Muscle layer of colon (tissue), 2 donors: Measurements from ENCODE around the gene PAQR4.

Experiments
- H3K27ac ChIP-seq: one replicate; pipeline ENCODE4 v1.7.0; 2013; ENCODE audit warnings: low read depth, mild to moderate bottlenecking, low read length, moderate library complexity
- H3K27me3 ChIP-seq, 2 donors: one replicate each; pipeline ENCODE4 v1.7.0; 2013; ENCODE audit warnings: low read length in 2 of 2, mild to moderate bottlenecking in 2 of 2; ENCODE audit not compliant: insufficient read depth in 2 of 2, control insufficient read depth in 1 of 2
- H3K36me3 ChIP-seq: one replicate; pipeline ENCODE4 v1.7.0; 2013; ENCODE audit warnings: mild to moderate bottlenecking, low read length; ENCODE audit not compliant: insufficient read depth
- H3K4me1 ChIP-seq: one replicate; pipeline ENCODE4 v1.7.0; 2013; ENCODE audit warnings: mild to moderate bottlenecking, low read length; ENCODE audit not compliant: insufficient read depth
- H3K4me3 ChIP-seq, 2 donors: one replicate each; pipeline ENCODE4 v1.7.0; 2013; ENCODE audit warnings: low read length in 2 of 2, low read depth in 1 of 2, mild to moderate bottlenecking in 1 of 2, moderate library complexity in 1 of 2
- H3K9ac ChIP-seq: one replicate; pipeline ENCODE4 v1.7.0; 2013; ENCODE audit warnings: low read length
- H3K9me3 ChIP-seq: one replicate; pipeline ENCODE4 v1.7.0; 2013; ENCODE audit warnings: mild to moderate bottlenecking, low read length
- donor health status: abdominal sarcoma.
- donor health status: Adenocarcinoma of cecum.

Gene PAQR4

DNA sequence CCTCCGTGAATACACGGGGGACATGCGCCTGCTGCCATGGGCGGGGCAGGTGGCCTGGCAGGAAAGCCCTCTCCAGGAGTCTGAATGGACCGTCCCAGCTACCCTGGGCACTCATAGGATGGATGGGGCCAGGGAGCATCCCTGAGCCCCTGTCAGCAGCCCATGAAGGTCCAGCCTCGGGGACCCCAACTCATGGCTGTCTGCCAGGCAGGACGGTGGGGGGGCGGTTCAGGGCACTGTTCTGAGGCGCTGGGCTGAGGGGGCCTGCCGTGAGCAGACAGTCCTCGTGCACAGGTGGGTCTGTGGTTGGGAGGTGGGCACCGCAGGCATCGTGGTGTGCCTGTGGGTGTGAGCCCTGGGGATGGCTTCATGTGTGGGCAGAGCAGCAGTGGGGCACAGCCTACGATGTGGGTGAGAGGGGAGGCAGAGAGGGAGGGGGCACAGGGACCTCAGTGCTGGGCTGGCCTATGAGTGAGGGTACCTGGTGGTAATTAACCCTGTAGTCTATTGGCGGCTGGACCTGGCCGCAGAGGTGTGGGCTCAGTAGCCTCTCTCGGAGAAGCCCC is 17.6 kb downstream of the PAQR4 start:
- no peaks in the 10 kb centered on the region for H3K4me1 ChIP-seq
- H3K27ac ChIP-seq: no peak overlapping the region
- H3K9ac ChIP-seq: no peak overlapping the region
- H3K4me3 ChIP-seq: no peak overlapping the region
- H3K36me3 ChIP-seq: no peaks in the 10 kb centered on the region
- H3K9me3 ChIP-seq: no peaks in the 10 kb centered on the region
- H3K27me3 ChIP-seq: peaks cover 0 to 15% of the 10 kb centered on the region in 2 donors

DNA sequence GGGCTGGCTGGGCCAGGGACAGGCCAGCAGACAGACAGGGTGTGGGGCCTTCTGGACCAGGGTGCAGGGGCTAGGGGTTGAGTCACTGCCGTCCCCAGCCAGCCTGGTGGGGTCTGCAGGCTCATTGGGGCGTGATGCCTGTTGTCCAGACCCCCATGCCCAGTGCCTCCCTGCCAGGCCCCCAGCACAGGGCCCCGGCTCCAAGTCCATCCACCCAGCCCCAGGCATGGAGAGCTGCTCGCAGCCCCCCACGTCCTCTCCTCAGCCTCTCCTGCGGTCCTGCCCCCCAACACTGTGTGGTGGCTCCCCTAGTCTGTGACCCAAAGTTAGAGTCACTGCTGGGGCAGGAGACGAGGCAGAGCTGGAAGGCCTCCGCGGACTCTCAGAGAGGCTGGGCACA is 18.1 kb downstream of the PAQR4 start:
- Histone ChIP-seq H3K9ac (no peak overlapping the region), H3K36me3 (no peaks in the 10 kb centered on the region), H3K4me1 (no peaks in the 10 kb centered on the region), H3K27me3 (peaks cover 0 to 15% of the 10 kb centered on the region in 2 donors), H3K27ac (no peak overlapping the region), H3K4me3 (no peak overlapping the region), H3K9me3 (no peaks in the 10 kb centered on the region)

DNA sequence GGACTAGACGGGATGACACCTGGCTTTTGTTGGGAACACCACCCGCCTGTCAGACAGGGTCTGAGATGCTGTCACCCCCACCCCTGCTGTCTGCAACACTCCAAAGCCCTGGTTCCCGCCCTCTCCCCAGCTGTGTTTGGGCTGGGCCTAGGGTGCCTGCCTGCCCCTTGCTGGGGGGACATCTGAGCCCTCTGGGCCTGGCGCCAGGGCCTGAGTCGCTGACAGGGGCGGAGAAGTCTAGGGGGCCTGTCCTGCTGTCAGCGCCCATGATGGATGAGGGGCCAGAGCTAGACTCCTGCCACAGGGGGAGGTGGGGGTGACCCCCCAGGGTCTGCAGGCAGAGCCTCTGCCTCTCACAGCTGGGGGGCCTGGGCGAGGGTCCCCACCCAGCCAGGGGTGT is 18.7 kb downstream of the PAQR4 start:
- Histone ChIP-seq H3K4me1 (no peaks in the 10 kb centered on the region), H3K36me3 (no peaks in the 10 kb centered on the region)

DNA sequence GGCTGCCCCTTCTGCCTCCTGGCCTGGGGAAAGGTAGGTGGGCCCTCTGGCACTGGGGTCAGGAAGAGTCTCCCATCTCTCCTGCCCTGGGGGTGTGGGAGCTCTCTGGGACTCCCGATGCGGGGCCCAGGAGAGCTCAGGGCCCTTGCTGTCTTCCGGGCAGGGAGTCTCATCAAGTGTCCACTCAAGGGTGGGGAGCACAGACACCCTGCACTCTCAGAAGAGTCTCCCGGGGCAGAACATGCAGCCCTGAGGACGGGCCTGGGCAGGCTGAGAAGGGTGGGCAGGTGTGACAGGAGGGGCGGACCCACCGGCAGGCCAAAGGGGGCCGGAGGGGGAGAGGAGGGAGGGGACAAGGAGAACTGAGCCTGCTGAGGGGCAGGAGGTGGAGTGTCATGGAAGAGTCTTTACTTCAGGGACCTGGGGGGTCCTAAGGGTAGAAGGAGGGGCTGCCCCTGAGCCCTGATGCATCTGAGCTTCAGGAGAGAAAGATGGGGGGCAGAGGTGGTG is 19.5 kb downstream of the PAQR4 start:
- H3K36me3 ChIP-seq: no peaks in the 10 kb centered on the region
- H3K27ac ChIP-seq: no peak overlapping the region
- no peak overlapping the region for H3K9ac ChIP-seq
- no peaks in the 10 kb centered on the region for H3K4me1 ChIP-seq
- no peaks in the 10 kb centered on the region for H3K9me3 ChIP-seq
- peaks cover 0 to 15% of the 10 kb centered on the region in 2 donors for H3K27me3 ChIP-seq
- no peak overlapping the region for H3K4me3 ChIP-seq

More for the DNA sequence above, 18.7 kb downstream of the PAQR4 start:
- Histone ChIP-seq H3K4me3 (no peak overlapping the region), H3K27me3 (peaks cover 0 to 15% of the 10 kb centered on the region in 2 donors), H3K27ac (no peak overlapping the region), H3K9ac (no peak overlapping the region), H3K9me3 (no peaks in the 10 kb centered on the region)

DNA sequence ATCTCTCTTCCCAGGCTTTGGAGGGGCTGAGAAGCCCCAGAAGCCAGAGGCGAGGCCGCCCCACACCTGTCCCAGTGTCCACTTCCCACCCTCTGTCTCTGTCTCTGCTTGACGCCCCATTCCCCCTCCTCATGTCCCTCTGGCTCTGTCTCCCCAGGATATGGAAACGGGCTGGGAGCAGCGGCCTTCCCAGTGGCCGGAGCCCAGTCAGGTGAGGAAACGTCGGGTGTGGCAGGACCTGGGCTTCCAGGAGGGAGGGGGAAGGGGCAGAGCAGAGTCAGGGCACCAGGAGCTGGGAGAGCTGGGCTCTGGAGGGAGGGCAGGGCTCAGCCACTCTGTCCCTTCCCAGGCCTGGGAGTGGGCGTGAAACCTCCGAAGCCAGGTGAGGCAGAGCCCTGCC is 21.7 kb downstream of the PAQR4 start:
- no peak overlapping the region for H3K27ac ChIP-seq
- H3K9me3 ChIP-seq: no peaks in the 10 kb centered on the region
- H3K27me3 ChIP-seq: peaks cover 0 to 15% of the 10 kb centered on the region in 2 donors
- H3K4me1 ChIP-seq: no peaks in the 10 kb centered on the region
- no peaks in the 10 kb centered on the region for H3K36me3 ChIP-seq
- H3K4me3 ChIP-seq: no peak overlapping the region
- H3K9ac ChIP-seq: no peak overlapping the region

DNA sequence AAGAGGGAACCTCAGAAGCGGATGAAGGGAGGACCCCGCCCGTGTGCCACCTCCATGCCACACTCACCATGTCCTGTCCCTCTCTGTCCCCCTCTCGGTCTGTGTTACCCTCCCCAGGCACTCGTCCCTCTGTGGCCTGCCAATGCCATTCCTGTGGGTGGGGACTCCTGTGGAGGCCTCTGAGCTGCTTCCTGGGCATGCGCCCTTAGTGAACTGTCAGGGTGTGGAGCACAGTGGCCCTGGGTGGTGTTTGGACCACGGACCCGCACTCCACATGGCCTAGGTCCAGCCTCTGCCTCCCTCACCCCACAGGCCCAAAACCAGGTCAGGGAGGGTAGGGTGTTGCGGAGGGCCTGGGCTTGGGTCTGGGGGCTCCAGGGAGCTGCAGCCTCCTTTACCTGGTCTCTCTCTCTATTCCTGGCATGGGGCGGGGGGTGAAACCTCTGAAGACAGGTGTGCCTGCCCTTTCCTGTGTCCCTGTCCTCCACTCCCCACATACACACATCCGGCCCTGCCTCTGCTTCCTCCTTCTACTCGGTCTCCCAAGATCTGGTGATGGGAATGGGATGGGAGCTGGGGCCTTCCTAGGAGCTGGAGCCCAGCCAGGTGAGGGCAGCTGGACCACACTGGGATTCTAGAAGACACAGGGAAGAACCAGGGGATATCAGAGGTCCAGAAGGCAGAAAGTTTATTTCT is 22.6 kb downstream of the PAQR4 start:
- no peaks in the 10 kb centered on the region for H3K36me3 ChIP-seq
- no peak overlapping the region for H3K4me3 ChIP-seq
- H3K4me1 ChIP-seq: no peaks in the 10 kb centered on the region
- no peaks in the 10 kb centered on the region for H3K9me3 ChIP-seq
- H3K27ac ChIP-seq: no peak overlapping the region
- no peak overlapping the region for H3K9ac ChIP-seq
- peaks cover 0 to 21% of the 10 kb centered on the region in 2 donors for H3K27me3 ChIP-seq

DNA sequence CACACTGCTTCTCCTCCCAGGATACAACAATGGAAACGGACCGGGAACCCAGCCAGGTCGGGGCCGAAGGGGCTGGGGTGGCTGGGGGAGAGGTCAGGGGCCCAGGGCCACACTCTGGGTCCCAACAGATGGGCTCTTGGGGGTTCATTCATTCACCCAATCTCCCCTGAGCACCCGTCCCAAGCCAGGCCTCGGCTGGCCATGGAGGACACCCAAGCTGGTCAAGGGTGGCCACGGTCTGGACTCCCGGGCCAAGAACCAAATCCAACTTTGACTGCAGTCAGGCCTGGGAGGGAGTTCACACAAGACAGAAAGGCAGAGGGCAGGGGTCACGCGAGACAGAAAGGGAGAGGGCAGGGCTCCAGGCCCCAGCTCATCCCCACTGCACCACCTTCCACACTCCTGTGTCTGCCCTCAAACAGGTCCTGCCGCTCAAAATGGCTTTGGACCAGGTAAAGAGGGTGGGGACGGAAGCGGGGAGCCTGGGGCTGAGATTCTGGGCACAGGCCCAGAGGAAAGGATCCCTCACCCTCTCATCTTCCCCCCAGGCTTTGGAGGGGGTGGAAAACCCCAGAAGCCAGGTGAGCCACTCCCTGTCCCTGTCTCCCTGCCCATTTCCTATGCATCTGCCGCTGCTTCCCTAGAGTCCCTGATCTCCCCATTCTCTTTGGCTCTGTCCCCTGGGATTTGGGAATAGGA is 23.4 kb downstream of the PAQR4 start:
- Histone ChIP-seq H3K4me3 (no peak overlapping the region), H3K27me3 (peaks cover 0 to 28% of the 10 kb centered on the region in 2 donors), H3K36me3 (no peaks in the 10 kb centered on the region), H3K27ac (no peak overlapping the region), H3K9me3 (no peaks in the 10 kb centered on the region), H3K9ac (no peak overlapping the region), H3K4me1 (no peaks in the 10 kb centered on the region)

DNA sequence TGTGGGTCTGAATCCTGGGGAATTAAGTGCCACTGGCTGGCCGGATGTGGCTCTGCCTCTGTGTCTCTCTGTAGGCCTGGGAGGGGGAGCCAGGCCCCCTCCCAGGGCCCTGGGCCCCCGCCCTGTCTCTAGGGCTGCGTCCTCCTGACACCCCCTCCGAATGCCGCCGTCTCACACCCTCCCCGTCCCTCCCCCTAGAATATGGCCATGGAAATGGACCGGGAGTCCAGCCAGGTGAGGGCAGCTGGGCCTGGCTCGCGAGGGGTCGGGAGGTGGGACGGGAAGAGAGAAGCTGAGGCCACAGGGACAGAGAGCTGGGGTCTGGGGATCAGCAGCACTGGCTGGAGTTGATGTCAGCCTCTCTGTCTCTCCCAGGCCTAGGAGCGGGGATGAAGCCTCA is 27.1 kb downstream of the PAQR4 start:
- peaks cover 0 to 32% of the 10 kb centered on the region in 2 donors for H3K27me3 ChIP-seq

DNA sequence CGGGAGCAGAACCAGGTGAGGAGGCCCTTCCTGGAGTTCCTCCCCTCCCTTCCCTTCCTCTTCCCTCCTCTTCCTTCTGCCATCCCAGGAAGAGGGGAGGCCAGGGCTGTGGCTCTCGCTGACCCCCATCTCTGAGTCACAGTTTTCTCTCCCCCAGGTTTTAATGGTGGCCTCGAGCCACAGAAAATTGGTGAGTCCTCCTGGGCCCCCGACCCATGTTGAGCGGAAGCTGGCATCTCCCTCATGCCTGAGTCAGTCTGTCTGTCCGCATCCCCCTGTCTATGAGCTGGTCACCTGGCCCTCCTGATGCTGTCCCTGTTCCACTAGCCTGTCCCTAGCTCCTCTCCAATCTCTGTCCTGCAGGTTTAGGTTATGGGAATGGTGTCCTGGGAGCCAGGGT is 30.8 kb downstream of the PAQR4 start:
- no peaks in the 10 kb centered on the region for H3K36me3 ChIP-seq
- H3K9me3 ChIP-seq: no peaks in the 10 kb centered on the region
- H3K4me1 ChIP-seq: no peaks in the 10 kb centered on the region
- no peak overlapping the region for H3K27ac ChIP-seq
- H3K27me3 ChIP-seq: peaks cover 2 to 45% of the 10 kb centered on the region in 2 donors
- no peak overlapping the region for H3K4me3 ChIP-seq
- no peak overlapping the region for H3K9ac ChIP-seq

More for the DNA sequence above, 27.1 kb downstream of the PAQR4 start:
- H3K36me3 ChIP-seq: no peaks in the 10 kb centered on the region
- H3K4me3 ChIP-seq: no peak overlapping the region
- H3K4me1 ChIP-seq: no peaks in the 10 kb centered on the region
- H3K9ac ChIP-seq: no peak overlapping the region
- H3K27ac ChIP-seq: no peak overlapping the region
- no peaks in the 10 kb centered on the region for H3K9me3 ChIP-seq

DNA sequence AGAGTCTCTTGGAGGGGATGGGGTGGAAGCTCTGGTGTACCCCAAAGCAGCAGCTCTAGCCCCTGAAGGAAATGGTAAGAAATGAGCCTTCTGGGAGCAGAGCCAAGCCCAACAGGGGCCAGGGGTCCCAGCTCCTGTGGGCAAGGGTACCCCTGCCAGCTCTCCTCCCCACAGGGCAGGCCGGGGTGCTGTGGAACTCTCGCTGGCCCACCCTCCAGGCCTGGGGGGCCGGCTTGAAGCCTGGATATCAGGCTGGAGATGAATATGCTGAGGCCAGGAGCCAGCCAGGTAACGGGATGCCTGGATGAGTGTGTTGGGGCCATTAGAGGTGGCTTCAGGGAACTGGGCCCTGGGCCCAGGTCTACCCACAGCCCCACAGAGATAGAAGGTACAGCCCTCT is 31.4 kb downstream of the PAQR4 start:
- Histone ChIP-seq H3K36me3 (no peaks in the 10 kb centered on the region), H3K4me1 (no peaks in the 10 kb centered on the region), H3K27me3 (peaks cover 6 to 48% of the 10 kb centered on the region in 2 donors), H3K4me3 (no peak overlapping the region), H3K27ac (no peak overlapping the region), H3K9ac (no peak overlapping the region), H3K9me3 (no peaks in the 10 kb centered on the region)

DNA sequence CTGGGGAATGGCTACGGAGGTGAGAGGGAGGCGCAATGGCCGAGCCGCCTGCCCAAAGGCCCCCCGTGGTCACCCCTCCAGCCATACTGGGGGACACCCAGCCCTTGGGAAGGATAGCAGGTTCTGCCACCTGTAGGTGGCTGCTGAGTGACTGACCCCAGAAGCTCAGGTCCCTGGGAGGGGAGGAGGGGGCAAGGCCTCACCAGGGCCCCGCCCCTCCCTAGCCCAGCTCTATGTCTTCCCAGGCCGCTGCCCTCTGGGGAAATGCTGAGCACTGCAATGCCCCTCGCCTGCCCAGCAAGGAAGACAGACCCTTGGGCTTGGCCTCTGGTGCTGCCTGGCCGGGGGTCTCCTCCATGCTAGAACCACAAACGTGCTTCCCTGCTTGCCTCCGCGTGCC is 32.2 kb downstream of the PAQR4 start:
- Histone ChIP-seq H3K36me3 (no peaks in the 10 kb centered on the region), H3K9ac (no peak overlapping the region), H3K27me3 (peaks cover 6 to 53% of the 10 kb centered on the region in 2 donors), H3K27ac (no peak overlapping the region), H3K9me3 (no peaks in the 10 kb centered on the region), H3K4me3 (no peak overlapping the region), H3K4me1 (no peaks in the 10 kb centered on the region)
